Osteoblast (primary cell): ENCODE results near the gene UNC5C. TPM values are rescaled to one million over a fixed set of nuclear protein-coding genes. Genes with fewer than 3 reads are reported as not detected.

Source experiments
- DNase-seq: peaks from one replicate; pipeline ENCODE4 v3.0.0; 2011; ENCODE audit warnings: low spot score, mixed read lengths; ENCODE audit not compliant: insufficient read length; ENCODE audit errors: missing footprints
- H2AFZ ChIP-seq: 2 replicates; pipeline ENCODE4 v1.6.0; 2011; ENCODE audit warnings: mild to moderate bottlenecking, low read length
- H3K27ac ChIP-seq: 2 replicates; pipeline ENCODE4 v1.5.1; 2011; ENCODE audit warnings: mild to moderate bottlenecking, low read depth, low read length, moderate library complexity
- H3K27me3 ChIP-seq: 2 replicates; pipeline ENCODE4 v1.6.0; 2012; ENCODE audit warnings: mild to moderate bottlenecking, control low read depth, inconsistent platforms, low read length, moderate library complexity; ENCODE audit not compliant: insufficient read depth
- H3K36me3 ChIP-seq: 2 replicates; pipeline ENCODE4 v1.5.1; 2011; ENCODE audit warnings: mild to moderate bottlenecking, low read length, control low read depth, moderate library complexity; ENCODE audit not compliant: insufficient read depth
- H3K4me1 ChIP-seq: 2 replicates; pipeline ENCODE4 v1.5.1; 2011; ENCODE audit warnings: mild to moderate bottlenecking, low read length, control low read depth, moderate library complexity; ENCODE audit not compliant: insufficient read depth
- H3K4me2 ChIP-seq: 2 replicates; pipeline ENCODE4 v1.6.0; 2011; ENCODE audit warnings: mild to moderate bottlenecking, low read length; ENCODE audit not compliant: insufficient read depth
- H3K4me3 ChIP-seq: fragments of 200-600 bp; sonication (generic); 3 replicates; pipeline ENCODE4 v1.5.1; 2012; ENCODE audit warnings: mild to moderate bottlenecking, low read length, inconsistent platforms; ENCODE audit not compliant: insufficient read depth
- H3K79me2 ChIP-seq: 2 replicates; pipeline ENCODE4 v1.6.0; 2012; ENCODE audit warnings: mild to moderate bottlenecking, low read length, control low read depth, inconsistent platforms; ENCODE audit not compliant: insufficient read depth
- H3K9me3 ChIP-seq: 2 replicates; pipeline ENCODE4 v1.5.1; 2011; ENCODE audit warnings: low read depth, low read length, control low read depth
- H4K20me1 ChIP-seq: 2 replicates; pipeline ENCODE4 v1.6.0; 2012; ENCODE audit warnings: mild to moderate bottlenecking, low read length, control low read depth; ENCODE audit not compliant: insufficient read depth
- total RNA-seq: library from RNA; depleted of rRNA; stranded (reverse); fragments of >200 nt; gene quantifications from 2 replicates; pipeline ENCODE4 v1.2.3, GENCODE V29; 2012
- TF ChIP-seq, protein P1 (sequence below): IDR thresholded peaks from 2 replicates; pipeline ENCODE4 v1.5.1; 2011; ENCODE audit warnings: mild to moderate bottlenecking, low read depth, low read length, moderate library complexity; ENCODE audit errors: extremely low read depth

Gene UNC5C
- total RNA-seq, 1 donor: 9.0 TPM

DNA sequence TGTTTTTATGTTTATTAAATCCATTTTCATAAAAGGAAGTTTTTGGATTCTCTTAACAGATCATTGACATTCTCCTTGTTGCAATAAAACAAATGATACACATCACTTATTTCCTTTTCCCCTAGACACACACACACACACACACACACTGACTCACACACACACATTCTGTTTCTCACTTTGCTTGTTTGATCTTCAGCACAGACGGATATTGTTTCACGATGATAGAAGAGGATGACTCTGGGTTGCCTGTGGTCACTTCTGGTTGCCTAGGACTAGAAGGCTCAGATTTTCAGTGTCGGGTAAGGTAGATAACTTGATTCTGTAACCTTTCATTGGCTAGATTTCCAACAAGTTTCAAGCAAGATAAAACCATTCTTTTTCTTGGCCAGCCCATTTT, 434.3 kb downstream of the UNC5C start:
- Histone ChIP-seq H3K27me3 (no peaks in the 10 kb centered on the region), H3K4me3 (no peak overlapping the region), H3K4me2 (no peak overlapping the region), H3K79me2 (no peaks in the 10 kb centered on the region), H3K4me1 (no peaks in the 10 kb centered on the region), H2AFZ (no peak overlapping the region), H3K36me3 (no peaks in the 10 kb centered on the region), H3K9me3 (no peaks in the 10 kb centered on the region), H4K20me1 (no peaks in the 10 kb centered on the region), H3K27ac (no peak overlapping the region)
- TF ChIP-seq, protein P1, sequence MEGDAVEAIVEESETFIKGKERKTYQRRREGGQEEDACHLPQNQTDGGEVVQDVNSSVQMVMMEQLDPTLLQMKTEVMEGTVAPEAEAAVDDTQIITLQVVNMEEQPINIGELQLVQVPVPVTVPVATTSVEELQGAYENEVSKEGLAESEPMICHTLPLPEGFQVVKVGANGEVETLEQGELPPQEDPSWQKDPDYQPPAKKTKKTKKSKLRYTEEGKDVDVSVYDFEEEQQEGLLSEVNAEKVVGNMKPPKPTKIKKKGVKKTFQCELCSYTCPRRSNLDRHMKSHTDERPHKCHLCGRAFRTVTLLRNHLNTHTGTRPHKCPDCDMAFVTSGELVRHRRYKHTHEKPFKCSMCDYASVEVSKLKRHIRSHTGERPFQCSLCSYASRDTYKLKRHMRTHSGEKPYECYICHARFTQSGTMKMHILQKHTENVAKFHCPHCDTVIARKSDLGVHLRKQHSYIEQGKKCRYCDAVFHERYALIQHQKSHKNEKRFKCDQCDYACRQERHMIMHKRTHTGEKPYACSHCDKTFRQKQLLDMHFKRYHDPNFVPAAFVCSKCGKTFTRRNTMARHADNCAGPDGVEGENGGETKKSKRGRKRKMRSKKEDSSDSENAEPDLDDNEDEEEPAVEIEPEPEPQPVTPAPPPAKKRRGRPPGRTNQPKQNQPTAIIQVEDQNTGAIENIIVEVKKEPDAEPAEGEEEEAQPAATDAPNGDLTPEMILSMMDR: no peak
- DNase-seq: no peak
